ENCODE measurements around the gene FNDC3A. TPM values are rescaled to one million over a fixed set of nuclear protein-coding genes. Genes with fewer than 3 reads are reported as not detected.

The FNDC3A gene
- polyA plus RNA-seq, 1 of the 3 experiments (the other 2 are of a cell fraction): 27.7 TPM

DNA sequence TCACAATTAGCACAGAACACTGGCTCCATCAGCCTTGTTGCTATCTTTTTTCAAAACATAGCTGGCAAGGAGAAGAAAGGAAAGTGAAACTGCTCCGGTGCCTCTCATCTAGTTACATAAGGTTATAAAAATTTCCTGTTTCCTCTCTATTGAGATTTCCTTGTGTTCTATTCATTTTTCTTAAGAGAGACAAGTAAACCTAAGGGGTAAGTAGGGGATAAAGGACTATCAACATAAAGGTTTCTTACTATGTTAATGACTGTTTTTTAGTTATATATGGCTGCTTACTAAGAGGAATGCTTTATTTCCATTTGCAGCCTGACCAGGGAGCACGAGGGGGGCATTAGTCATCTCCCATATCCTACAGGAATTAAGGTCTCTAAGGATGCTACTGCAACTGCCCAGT, 171.2 kb downstream of the FNDC3A start:
- Histone ChIP-seq H3K79me2 (ENCODE audit: insufficient read depth) (peaks cover 40% of the 10 kb centered on the region), H3K4me1 (ENCODE audit: control insufficient read depth in 1 of 2, insufficient read depth in 2 of 2, low read depth in 1 of 2, low read length in 1 of 2) (no peaks in the 10 kb centered on the region), H3K27ac (ENCODE audit: low read depth in 2 of 2, low read length in 1 of 2) (peak overlapping the region in 1 of 2 experiments; percentile 58; a peak in 2 of 4 replicates), H3K9me2 (no peaks in the 10 kb centered on the region), H2AFZ (ENCODE audit: low read depth) (no peak overlapping the region), H3K4me2 (peak overlapping the region; percentile 66), H3K9me3 (peaks cover 17% of the 10 kb centered on the region), H4K20me1 (ENCODE audit: insufficient read depth) (no peaks in the 10 kb centered on the region), H3K9ac (peak overlapping the region; percentile 27), H3K27me3 (ENCODE audit: insufficient read depth) (no peaks in the 10 kb centered on the region), H3K4me3 (ENCODE audit: low read depth in 2 of 2, low read length in 1 of 2) (peak overlapping the region in 1 of 2 experiments; percentile 2; a peak in 1 of 4 replicates), H3F3A (replicated peaks; ENCODE audit: insufficient read depth) (peaks cover 29% of the 10 kb centered on the region), H3K36me3 (replicated peaks in 1 of 2; ENCODE audit: control insufficient read depth in 1 of 2, insufficient read depth in 2 of 2, low read length in 1 of 2) (peaks cover 41 to 97% of the 10 kb centered on the region in 2 experiments)
- TF ChIP-seq POLR2AphosphoS5 (IDR thresholded peaks at IDR 0.05; ENCODE audit: low read depth, low read length) (no peak), MXI1 (IDR thresholded peaks at IDR 0.05; ENCODE audit: low read depth, low read length) (no peak), RCOR1 (IDR thresholded peaks at IDR 0.05; ENCODE audit: low read length) (no peak), CHD2 (IDR thresholded peaks at IDR 0.05; ENCODE audit: low read length, partially characterized antibody) (no peak), EZH2phosphoT487 (IDR thresholded peaks at IDR 0.05; ENCODE audit: borderline replicate concordance, low read depth) (no peak), GATA2 (CRISPR knock-in tag; IDR thresholded peaks at IDR 0.05) (no peak), GABPA (IDR thresholded peaks at IDR 0.05; ENCODE audit: low read depth) (no peak), SIN3A (IDR thresholded peaks at IDR 0.05; ENCODE audit: borderline replicate concordance, low read depth, low read length) (no peak), RXRA (IDR thresholded peaks at IDR 0.05; ENCODE audit: borderline replicate concordance, low read depth) (no peak), ZBTB33 (IDR thresholded peaks at IDR 0.05; ENCODE audit: borderline replicate concordance, low read depth) (no peak), MEF2A (IDR thresholded peaks at IDR 0.05; ENCODE audit: borderline replicate concordance, low read depth) (no peak), FOXJ3 (CRISPR knock-in tag; IDR thresholded peaks at IDR 0.05) (no peak), FOXM1 (IDR thresholded peaks at IDR 0.05; ENCODE audit: low read depth) (no peak)
- TF ChIP-seq, protein P1, sequence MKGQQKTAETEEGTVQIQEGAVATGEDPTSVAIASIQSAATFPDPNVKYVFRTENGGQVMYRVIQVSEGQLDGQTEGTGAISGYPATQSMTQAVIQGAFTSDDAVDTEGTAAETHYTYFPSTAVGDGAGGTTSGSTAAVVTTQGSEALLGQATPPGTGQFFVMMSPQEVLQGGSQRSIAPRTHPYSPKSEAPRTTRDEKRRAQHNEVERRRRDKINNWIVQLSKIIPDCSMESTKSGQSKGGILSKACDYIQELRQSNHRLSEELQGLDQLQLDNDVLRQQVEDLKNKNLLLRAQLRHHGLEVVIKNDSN (IDR thresholded peaks at IDR 0.05; ENCODE audit: borderline replicate concordance, low read depth): no peak
- TF ChIP-seq, protein P2, sequence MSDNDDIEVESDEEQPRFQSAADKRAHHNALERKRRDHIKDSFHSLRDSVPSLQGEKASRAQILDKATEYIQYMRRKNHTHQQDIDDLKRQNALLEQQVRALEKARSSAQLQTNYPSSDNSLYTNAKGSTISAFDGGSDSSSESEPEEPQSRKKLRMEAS (IDR thresholded peaks at IDR 0.05; ENCODE audit: low read depth): no peak
- POLR2A ChIA-PET: no interaction called here
- WGBS (ENCODE audit: low lambda C conversion rate): 61% methylated on average over 2 of the region's 2 CpGs
- DNase-seq: no peak
- CTCF ChIA-PET: no interaction called here

GRCh38 chr13:49148405-49148804, 172.7 kb downstream of the FNDC3A start:
- Histone ChIP-seq H3K27ac (ENCODE audit: low read depth in 2 of 2, low read length in 1 of 2) (no peak overlapping the region), H3K9ac (no peak overlapping the region), H3K27me3 (ENCODE audit: insufficient read depth) (no peaks in the 10 kb centered on the region), H3K4me3 (ENCODE audit: low read depth in 2 of 2, low read length in 1 of 2) (no peak overlapping the region), H3F3A (replicated peaks; ENCODE audit: insufficient read depth) (peaks cover 29% of the 10 kb centered on the region), H2AFZ (ENCODE audit: low read depth) (no peak overlapping the region), H3K79me2 (ENCODE audit: insufficient read depth) (peaks cover 47% of the 10 kb centered on the region), H3K9me3 (peaks cover 17% of the 10 kb centered on the region), H4K20me1 (ENCODE audit: insufficient read depth) (no peaks in the 10 kb centered on the region), H3K9me2 (no peaks in the 10 kb centered on the region), H3K36me3 (replicated peaks in 1 of 2; ENCODE audit: control insufficient read depth in 1 of 2, insufficient read depth in 2 of 2, low read length in 1 of 2) (peaks cover 35 to 90% of the 10 kb centered on the region in 2 experiments), H3K4me2 (no peak overlapping the region), H3K4me1 (ENCODE audit: control insufficient read depth in 1 of 2, insufficient read depth in 2 of 2, low read depth in 1 of 2, low read length in 1 of 2) (no peaks in the 10 kb centered on the region)
- WGBS (ENCODE audit: low lambda C conversion rate): 97% methylated on average over 1 of the region's 1 CpG
- POLR2A ChIA-PET: no interaction called here
- CTCF ChIA-PET: no interaction called here
- DNase-seq: no peak
- TF ChIP-seq GATA2 (CRISPR knock-in tag; IDR thresholded peaks at IDR 0.05) (no peak), CHD2 (IDR thresholded peaks at IDR 0.05; ENCODE audit: low read length, partially characterized antibody) (no peak), TAF1 (IDR thresholded peaks at IDR 0.05; ENCODE audit: borderline replicate concordance, low read depth, low read length) (no peak), ZBTB33 (IDR thresholded peaks at IDR 0.05; ENCODE audit: borderline replicate concordance, low read depth) (no peak), FOSL2 (IDR thresholded peaks at IDR 0.05; ENCODE audit: borderline replicate concordance, low read depth) (no peak), JUND (IDR thresholded peaks at IDR 0.05) (no peak), GABPA (IDR thresholded peaks at IDR 0.05; ENCODE audit: low read depth) (no peak), SIN3A (IDR thresholded peaks at IDR 0.05; ENCODE audit: borderline replicate concordance, low read depth, low read length) (no peak), TEAD4 (IDR thresholded peaks at IDR 0.05; ENCODE audit: borderline replicate concordance, insufficient read depth) (no peak)

All from SK-N-SH (cell line).